Measurements from ENCODE around the gene MIA.
A peak's percentile ranks its signal among the peaks of the same experiment; 100 is the strongest.
"Not testable (repeated sequence)": the region's sequence is repeated elsewhere in the genome, so short reads cannot be mapped to it uniquely, and the experiment has no call there.

MIA gene

GRCh38 chr19:40781140-40781539 lies 5.8 kb downstream of the MIA start:
- DNase-seq: no peak

DNA sequence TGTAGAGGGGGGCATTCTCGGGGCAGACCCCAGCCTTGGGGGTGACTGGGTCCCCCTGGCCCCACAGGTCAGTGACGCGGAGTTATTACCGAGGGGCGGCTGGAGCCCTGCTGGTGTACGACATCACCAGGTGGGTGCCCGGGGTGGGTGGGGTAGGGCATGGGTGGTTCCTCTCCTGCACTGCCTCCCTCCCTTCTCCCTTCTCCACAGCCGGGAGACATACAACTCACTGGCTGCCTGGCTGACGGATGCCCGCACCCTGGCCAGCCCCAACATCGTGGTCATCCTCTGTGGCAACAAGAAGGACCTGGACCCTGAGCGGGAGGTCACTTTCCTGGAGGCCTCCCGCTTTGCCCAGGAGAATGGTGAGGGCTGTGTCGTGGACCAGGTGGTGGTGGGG lies 8.4 kb downstream of the MIA start:
- DNase-seq: no peak

- not testable (repeated sequence) for DNase-seq
These were observed 8.8 kb downstream of the MIA start for GRCh38 chr19:40784146-40784545.

DNA sequence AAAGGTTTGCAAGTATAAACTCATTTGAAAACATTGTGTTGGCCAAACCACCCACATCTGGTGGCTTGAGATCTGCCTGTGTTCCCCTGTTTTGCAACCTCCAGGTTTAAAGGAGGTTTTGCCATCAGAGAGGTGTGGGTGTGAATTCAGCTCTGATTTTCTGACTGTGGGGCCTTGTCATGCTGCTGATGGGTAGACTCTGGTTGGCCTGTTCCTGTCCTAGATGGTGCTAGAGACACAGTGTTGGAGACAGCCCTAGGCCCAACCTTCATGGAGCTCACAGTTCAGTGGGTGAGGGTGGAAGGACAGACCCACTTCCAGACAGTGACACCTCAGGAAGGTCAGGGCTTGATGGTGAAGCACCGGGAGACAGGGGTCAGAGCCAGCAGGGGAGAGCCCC lies 10.2 kb downstream of the MIA start:
- DNase-seq: no peak

- no peak for DNase-seq
These were observed 11.0 kb downstream of the MIA start for GRCh38 chr19:40786060-40787037.

- DNase-seq: no peak
These were observed 16.0 kb downstream of the MIA start for GRCh38 chr19:40791349-40791748.

DNA sequence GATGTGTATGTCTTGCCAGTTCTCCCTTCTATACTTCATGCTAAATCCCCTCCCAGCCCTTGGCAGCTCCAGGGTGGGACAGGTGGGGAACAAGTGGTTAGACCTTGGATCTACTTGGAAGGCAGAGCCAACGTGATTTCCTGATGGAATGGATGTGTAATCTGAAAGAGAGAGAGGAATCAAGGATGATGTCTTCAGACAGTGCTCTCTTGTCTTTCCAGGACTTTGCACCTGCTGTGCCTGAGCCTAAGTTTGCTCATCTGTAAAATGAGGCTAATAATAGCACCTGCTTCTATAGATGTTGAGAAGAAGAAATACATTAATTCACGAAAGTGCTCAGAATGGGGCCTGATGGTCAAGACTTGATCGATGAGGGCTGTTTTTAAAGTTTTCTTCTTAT lies 16.7 kb downstream of the MIA start:
- no peak for DNase-seq

DNA sequence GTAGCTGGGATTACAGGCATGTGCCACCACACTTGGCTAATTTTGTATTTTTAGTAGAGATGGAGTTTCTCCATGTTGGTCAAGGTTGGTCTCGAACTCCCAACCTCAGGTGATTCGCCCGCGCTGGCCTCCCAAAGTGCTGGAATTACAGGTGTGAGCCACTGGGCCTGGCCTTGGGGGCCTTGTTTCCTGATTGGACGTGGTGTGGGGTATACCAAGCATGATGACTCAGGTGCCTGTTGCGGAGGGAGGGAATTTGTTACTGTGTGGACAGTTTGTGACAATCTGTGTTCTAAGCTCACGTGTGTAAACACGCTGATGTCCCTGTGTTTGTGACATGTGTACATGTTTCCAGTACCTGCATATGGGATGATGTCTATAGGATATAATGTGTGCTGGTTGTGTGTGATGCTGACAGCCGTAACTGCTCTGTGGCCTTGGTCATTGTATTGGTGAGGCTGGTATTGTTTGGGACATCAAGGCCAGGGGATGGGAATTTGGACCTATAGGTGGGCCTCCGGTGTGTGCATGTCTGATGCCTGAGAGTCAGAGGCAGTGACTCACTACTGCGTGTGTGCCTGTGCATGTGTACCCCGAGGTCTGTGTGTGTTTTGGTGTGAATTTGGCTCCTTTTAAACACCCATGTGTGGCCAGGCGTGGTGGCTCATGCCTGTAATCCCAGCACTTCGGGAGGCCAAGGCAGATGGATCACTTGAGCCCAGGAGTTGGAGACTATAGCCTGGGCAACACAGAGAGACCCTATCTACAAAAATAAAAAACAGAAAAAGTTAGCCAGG lies 22.0 kb downstream of the MIA start:
- DNase-seq: no peak

DNA sequence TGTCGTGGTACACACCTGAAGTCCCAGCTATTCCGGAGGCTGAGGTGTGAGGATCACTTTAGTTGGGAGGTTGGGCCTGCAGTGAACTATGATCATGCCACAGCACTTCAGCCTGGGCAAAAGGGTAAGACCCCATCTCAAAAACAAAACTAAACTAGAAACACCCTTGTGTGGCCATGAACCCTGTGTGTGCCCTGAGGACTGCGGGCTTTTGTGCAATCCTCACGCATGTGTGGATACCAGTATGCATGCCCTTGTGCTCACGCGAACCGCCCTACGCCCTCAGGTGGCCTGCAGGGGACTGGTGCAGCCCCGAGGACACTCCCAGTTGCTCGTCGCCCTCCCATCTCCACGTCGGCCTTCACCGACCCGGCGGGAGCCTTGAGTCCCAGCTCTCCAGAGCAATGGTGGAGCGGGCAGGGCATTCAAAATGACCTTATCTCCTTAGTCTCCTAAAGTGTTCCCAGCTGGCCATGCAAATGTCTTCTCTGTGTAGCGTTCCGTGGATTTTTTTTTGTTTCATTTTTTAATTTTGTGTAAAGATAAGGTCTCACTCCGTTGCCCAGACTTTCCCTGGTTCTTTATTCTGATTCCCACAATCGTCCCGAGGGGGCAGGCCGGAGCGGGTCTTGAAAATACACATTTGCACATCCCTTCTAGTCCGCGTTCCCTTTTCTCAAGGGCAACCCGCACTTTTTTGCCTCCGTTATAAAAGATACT lies 22.8 kb downstream of the MIA start:
- DNase-seq: peak; percentile 44 to 78 (median 59)

DNA sequence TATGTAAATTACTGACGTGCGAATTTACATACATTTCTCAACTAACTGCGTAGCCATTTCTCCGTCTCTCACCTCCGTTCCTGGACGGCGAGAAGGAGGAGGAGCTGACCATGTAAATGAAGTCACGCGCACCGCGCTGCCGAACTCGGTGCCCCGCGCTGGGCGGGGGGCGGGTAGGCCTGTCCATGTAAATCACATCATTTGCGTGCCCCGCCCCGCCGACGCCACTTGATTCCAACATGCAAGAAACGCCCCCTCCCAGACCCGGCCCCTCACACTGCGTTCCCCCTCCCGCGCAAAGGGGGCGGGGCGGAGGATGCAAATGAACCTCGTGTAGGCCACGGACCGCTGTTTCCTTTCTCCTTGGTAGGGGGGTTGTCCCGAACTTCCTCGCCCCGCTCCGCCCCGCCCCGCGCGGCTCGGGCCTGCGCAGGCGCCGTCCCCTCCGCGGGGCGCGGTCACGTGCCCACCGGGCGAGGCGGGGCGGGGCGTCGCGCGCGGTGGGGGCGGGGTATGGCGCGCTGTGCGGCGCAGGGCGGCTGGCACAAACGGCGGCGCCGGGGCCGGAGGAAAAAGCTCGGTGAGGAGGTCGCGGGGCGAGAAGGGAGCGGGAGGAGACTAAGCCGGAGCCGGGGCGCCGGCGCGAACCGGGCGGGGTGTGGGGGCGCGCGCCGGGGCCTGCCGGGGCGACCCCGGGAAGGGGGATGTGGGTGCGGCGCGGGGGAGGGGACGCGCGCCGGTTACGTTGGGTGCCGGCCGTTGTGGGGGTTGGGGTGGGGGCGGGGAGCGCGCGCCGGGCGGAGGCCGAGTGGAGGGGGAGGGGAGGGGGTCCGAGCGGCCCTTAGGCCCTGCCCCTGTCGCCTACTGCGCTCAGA lies 23.6 kb downstream of the MIA start, which contains the start of gene EGLN2:
Gene EGLN2, plus strand, starts transcription at position 509 of the 875 bp plus-strand sequence. CDS start 1,382 bp downstream, outside the sequence.
- DNase-seq: peak; percentile 100

- no peak for DNase-seq
These were observed 24.4 kb downstream of the MIA start for GRCh38 chr19:40799558-40800338.

- DNase-seq: no peak
These were observed 25.1 kb downstream of the MIA start for GRCh38 chr19:40800339-40800996.

- DNase-seq: no peak
These were observed 25.7 kb downstream of the MIA start for GRCh38 chr19:40800997-40801377.

GRCh38 chr19:40801426-40802299 lies 26.3 kb downstream of the MIA start:
- no peak for DNase-seq

- DNase-seq: no peak
These were observed 27.2 kb downstream of the MIA start for GRCh38 chr19:40802300-40803169.

- DNase-seq: no peak
These were observed 28.0 kb downstream of the MIA start for GRCh38 chr19:40803170-40803856.

- peak; percentile 52 to 75 (median 63) for DNase-seq
These were observed 28.8 kb downstream of the MIA start for GRCh38 chr19:40803857-40804782.

Measured in T-helper 1 cell (primary cell).